ENCODE results near the gene C1QTNF9B. TPM values are rescaled to one million over a fixed set of nuclear protein-coding genes. Genes with fewer than 3 reads are reported as not detected.
"Not testable (repeated sequence)": the region's sequence is repeated elsewhere in the genome, so short reads cannot be mapped to it uniquely, and the experiment has no call there.

Gene C1QTNF9B
- total and polyA plus RNA-seq, 2 of the 13 experiments (the other 11 are each of a cell fraction or from before 2014, with no cell fraction given): not detected

DNA sequence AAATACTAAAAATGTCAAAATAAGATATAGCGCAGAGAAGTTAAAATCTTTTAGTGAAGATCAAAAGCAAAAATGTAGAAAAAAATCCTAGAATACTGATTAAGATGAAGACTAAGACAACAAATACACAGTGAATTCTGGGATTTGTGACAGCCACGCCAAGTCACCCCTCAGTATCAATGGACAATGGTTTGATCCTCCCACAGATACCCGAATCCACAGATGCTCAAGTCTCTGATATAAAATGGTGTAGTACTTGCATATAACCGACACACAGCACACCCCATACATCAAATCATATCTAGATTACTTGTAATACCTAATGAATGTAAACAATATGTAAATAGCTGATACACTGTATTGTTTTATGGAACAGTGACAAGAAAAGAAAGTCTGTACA lies 14.0 kb downstream of the C1QTNF9B start:
- no peaks in the 10 kb centered on the region for H3K27me3 ChIP-seq (ENCODE audit: control insufficient read depth in 1 of 2, insufficient read depth in 2 of 2, low read length in 2 of 2)
- H4K20me1 ChIP-seq (ENCODE audit: insufficient read depth, low read length): no peaks in the 10 kb centered on the region
- no peaks in the 10 kb centered on the region for H3K9me3 ChIP-seq (ENCODE audit: low read length)
- H2AFZ ChIP-seq (ENCODE audit: low read length): no peak overlapping the region
- CTCF ChIA-PET (ENCODE audit: low intra/inter-chr PET ratio, low total read pairs): no interaction called here
- DNase-seq (ENCODE audit: low spot score): no peak
- H3K9ac ChIP-seq (ENCODE audit: insufficient read depth, low read depth, low read length): no peak overlapping the region
- H3K4me3 ChIP-seq (replicated peaks in 1 of 3; ENCODE audit: insufficient read depth in 1 of 3, low read depth in 2 of 3, low read length in 3 of 3): no peak overlapping the region
- no peak for FAIRE-seq
- peaks cover 15% of the 10 kb centered on the region; the same call in 1 of the 2 replicates for H3K4me1 ChIP-seq (ENCODE audit: insufficient read depth, low read length)
- BruUV-seq (replicated peaks): no TSS peak
- H3K4me2 ChIP-seq (ENCODE audit: low read depth, low read length): no peak overlapping the region
- ATAC-seq: no peak
- H3K79me2 ChIP-seq (ENCODE audit: insufficient read depth, low read length): peaks cover 4% of the 10 kb centered on the region
- POLR2A ChIA-PET: no interaction called here
- TF ChIP-seq GPN1 (CRISPR knock-in tag; IDR thresholded peaks at IDR 0.05; ENCODE audit: borderline replicate concordance): no peak
- TF ChIP-seq SALL1 (CRISPR knock-in tag; IDR thresholded peaks at IDR 0.05): no peak
- no peak for TF ChIP-seq ETV5 (CRISPR knock-in tag; IDR thresholded peaks at IDR 0.05; ENCODE audit: borderline replicate concordance)
- no peak for TF ChIP-seq ZGPAT (CRISPR knock-in tag; IDR thresholded peaks at IDR 0.05)
- no peak for TF ChIP-seq ZKSCAN1 (IDR thresholded peaks at IDR 0.05; ENCODE audit: low read length)
- no peak for TF ChIP-seq ZNF224 (CRISPR knock-in tag; IDR thresholded peaks at IDR 0.05)
- TF ChIP-seq TEF (CRISPR knock-in tag; IDR thresholded peaks at IDR 0.05): no peak
- TF ChIP-seq, protein P1, sequence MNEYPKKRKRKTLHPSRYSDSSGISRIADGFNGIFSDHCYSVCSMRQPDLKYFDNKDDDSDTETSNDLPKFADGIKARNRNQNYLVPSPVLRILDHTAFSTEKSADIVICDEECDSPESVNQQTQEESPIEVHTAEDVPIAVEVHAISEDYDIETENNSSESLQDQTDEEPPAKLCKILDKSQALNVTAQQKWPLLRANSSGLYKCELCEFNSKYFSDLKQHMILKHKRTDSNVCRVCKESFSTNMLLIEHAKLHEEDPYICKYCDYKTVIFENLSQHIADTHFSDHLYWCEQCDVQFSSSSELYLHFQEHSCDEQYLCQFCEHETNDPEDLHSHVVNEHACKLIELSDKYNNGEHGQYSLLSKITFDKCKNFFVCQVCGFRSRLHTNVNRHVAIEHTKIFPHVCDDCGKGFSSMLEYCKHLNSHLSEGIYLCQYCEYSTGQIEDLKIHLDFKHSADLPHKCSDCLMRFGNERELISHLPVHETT (CRISPR knock-in tag; conservative IDR thresholded peaks at IDR 0.05): no peak
- TF ChIP-seq KLF16 (CRISPR knock-in tag; IDR thresholded peaks at IDR 0.05): no peak
- TF ChIP-seq ZMYM2 (CRISPR knock-in tag; IDR thresholded peaks at IDR 0.05): no peak
- in situ Hi-C loops (cut with HindIII; ENCODE audit: extremely low pct_ligation_motif_present, low pct_unique_long_range_greater_than_20kb): loop anchor here (25.0 kb wide), 1 partner anchor 296 kb away; no protein-coding TSS in a partner anchor
- H3K36me3 ChIP-seq (replicated peaks in 1 of 2; ENCODE audit: control insufficient read depth in 1 of 2, insufficient read depth in 2 of 2, low read length in 2 of 2): peaks cover 0 to 10% of the 10 kb centered on the region in 2 experiments; a peak in 1 of 5 replicates
- H3K27ac ChIP-seq (ENCODE audit: extremely low read length, insufficient read depth, low read length): no peak overlapping the region
- intact Hi-C loops (cut with micrococcal nuclease; ENCODE audit: unreplicated experiment): no loop called here
- 96% methylated on average over 4 of the region's 4 CpGs for WGBS (ENCODE audit: low lambda C conversion rate)

DNA sequence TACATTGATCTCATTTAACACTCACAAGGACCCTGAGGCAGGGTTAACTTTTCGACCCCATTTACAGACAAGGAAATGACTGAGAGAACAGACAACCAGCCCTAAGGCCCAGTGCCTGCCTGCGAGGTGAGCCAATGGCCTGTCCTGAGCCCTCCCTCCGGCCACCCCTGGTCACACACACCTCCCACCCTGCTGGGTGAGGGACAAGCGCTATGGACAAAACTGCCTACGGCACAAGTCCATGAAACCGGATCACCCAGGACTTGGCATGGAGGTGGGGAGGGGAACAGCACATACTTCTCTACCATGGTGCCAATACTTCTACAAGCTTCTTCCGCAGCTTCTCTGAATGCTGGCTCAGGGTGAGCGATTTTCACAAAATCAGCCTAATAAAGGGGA lies 15.9 kb downstream of the C1QTNF9B start:
- H3K36me3 ChIP-seq (replicated peaks in 1 of 2; ENCODE audit: control insufficient read depth in 1 of 2, insufficient read depth in 2 of 2, low read length in 2 of 2); intact Hi-C loops (cut with micrococcal nuclease; ENCODE audit: unreplicated experiment); BruUV-seq (replicated peaks); H2AFZ ChIP-seq (ENCODE audit: low read length); DNase-seq (ENCODE audit: low spot score); H3K9ac ChIP-seq (ENCODE audit: insufficient read depth, low read depth, low read length); H3K27me3 ChIP-seq (ENCODE audit: control insufficient read depth in 1 of 2, insufficient read depth in 2 of 2, low read length in 2 of 2); H3K4me3 ChIP-seq (replicated peaks in 1 of 3; ENCODE audit: insufficient read depth in 1 of 3, low read depth in 2 of 3, low read length in 3 of 3); ATAC-seq; POLR2A ChIA-PET; H3K79me2 ChIP-seq (ENCODE audit: insufficient read depth, low read length); H3K9me3 ChIP-seq (ENCODE audit: low read length); FAIRE-seq; H4K20me1 ChIP-seq (ENCODE audit: insufficient read depth, low read length); CTCF ChIA-PET (ENCODE audit: low intra/inter-chr PET ratio, low total read pairs); H3K27ac ChIP-seq (ENCODE audit: extremely low read length, insufficient read depth, low read length); H3K4me1 ChIP-seq (ENCODE audit: insufficient read depth, low read length); H3K4me2 ChIP-seq (ENCODE audit: low read depth, low read length): not testable (repeated sequence)
- in situ Hi-C loops (cut with HindIII; ENCODE audit: extremely low pct_ligation_motif_present, low pct_unique_long_range_greater_than_20kb): loop anchor here (25.0 kb wide), 1 partner anchor 294 kb away; no protein-coding TSS in a partner anchor
- 98% methylated on average over 8 of the region's 8 CpGs for WGBS (ENCODE audit: low lambda C conversion rate)

All from HepG2 (cell line).